ENCODE results near the gene ZBTB9. TPM values are rescaled to one million over a fixed set of nuclear protein-coding genes. Genes with fewer than 3 reads are reported as not detected.

ZBTB9 gene
- total RNA-seq, 4 donors from 2014 or later = 2.2 to 4.0 (median 3.2) TPM

- no peak overlapping the region for H3K27ac ChIP-seq
- H3K36me3 ChIP-seq = no peaks in the 10 kb centered on the region
- no peak overlapping the region for H3K4me3 ChIP-seq
- no peak for ATAC-seq
- H3K27me3 ChIP-seq = peaks cover 23% of the 10 kb centered on the region
- H3K9me3 ChIP-seq = peaks cover 0 to 10% (median 0%) of the 10 kb centered on the region in 3 donors
- peaks cover 0 to 4% (median 0%) of the 10 kb centered on the region in 3 donors for H3K4me1 ChIP-seq
- TF ChIP-seq POLR2AphosphoS5 (IDR thresholded peaks at IDR 0.05) (no peak), CTCF (IDR thresholded peaks at IDR 0.05) (no peak), POLR2A (IDR thresholded peaks at IDR 0.05) (no peak), EP300 (IDR thresholded peaks at IDR 0.05) (no peak)
Measured at GRCh38 chr6:33504486-33504885, 50.1 kb downstream of the ZBTB9 start.

GRCh38 chr6:33505548-33506370, 51.4 kb downstream of the ZBTB9 start:
- WGBS, 2 donors (ENCODE audit: low coverage in 1 of 2) = 66 to 74% methylated on average over 6 to 7 of the region's 7 CpGs

More at GRCh38 chr6:33505548-33506370, 51.4 kb downstream of the ZBTB9 start:
- TF ChIP-seq POLR2AphosphoS5 (IDR thresholded peaks at IDR 0.05) = no peak
- no peak for TF ChIP-seq EP300 (IDR thresholded peaks at IDR 0.05)
- TF ChIP-seq CTCF (IDR thresholded peaks at IDR 0.05) = no peak
- TF ChIP-seq POLR2A (IDR thresholded peaks at IDR 0.05) = no peak
- peaks cover 35% of the 10 kb centered on the region for H3K27me3 ChIP-seq
- no peaks in the 10 kb centered on the region for H3K36me3 ChIP-seq
- H3K9me3 ChIP-seq = peaks cover 0 to 10% (median 0%) of the 10 kb centered on the region in 3 donors
- no peak for ATAC-seq
- H3K27ac ChIP-seq = no peak overlapping the region
- H3K4me1 ChIP-seq = peaks cover 0 to 5% (median 0%) of the 10 kb centered on the region in 3 donors
- H3K4me3 ChIP-seq = no peak overlapping the region

Small RNA genes within 50 kb of the gene (small RNA-seq; reads per million reads assigned to genes)
- gene ZBTB9 = 0 reads per million in 4 donors

Other genes starting within 250 kb of the ZBTB9 start
- gene HSD17B8, start 249.9 kb upstream of the ZBTB9 start, total RNA-seq = 10 to 100 TPM in 3 of 4 donors, 1 to 10 TPM in 1; 2.2 to 16.1 (median 12.2) TPM
- gene RING1, start 246.1 kb upstream of the ZBTB9 start, total RNA-seq = 10 to 100 TPM; 12.5 to 23.8 (median 17.7) TPM
- 10 to 100 TPM; 18.1 to 45.5 (median 31.5) TPM for gene VPS52, start 182.7 kb upstream of the ZBTB9 start, total RNA-seq
- gene RPS18, start 182.5 kb upstream of the ZBTB9 start, total RNA-seq = 1,000 to 10,000 TPM; 1,175 to 3,464 (median 2,399) TPM
- gene B3GALT4, start 177.5 kb upstream of the ZBTB9 start, total RNA-seq = 10 to 100 TPM; 12.2 to 23.8 (median 17.3) TPM
- gene WDR46, start 165.3 kb upstream of the ZBTB9 start, total RNA-seq = 10 to 100 TPM; 26.4 to 39.2 (median 35.6) TPM
- 10 to 100 TPM; 40.6 to 55.5 (median 50.6) TPM for gene PFDN6, start 165.0 kb upstream of the ZBTB9 start, total RNA-seq
- gene RGL2, start 155.6 kb upstream of the ZBTB9 start, total RNA-seq = 10 to 100 TPM; 53.7 to 83.0 (median 60.7) TPM
- gene TAPBP, start 140.5 kb upstream of the ZBTB9 start, total RNA-seq = 100 to 1,000 TPM in 1 of 4 donors, 10 to 100 TPM in 3; 62.9 to 136 (median 69.2) TPM
- gene ZBTB22, start 136.8 kb upstream of the ZBTB9 start, total RNA-seq = 10 to 100 TPM; 19.3 to 20.9 (median 20.1) TPM
- gene DAXX, start 131.6 kb upstream of the ZBTB9 start, total RNA-seq = 10 to 100 TPM; 29.7 to 49.0 (median 48.1) TPM
- under 1 TPM in 2 of 4 donors, not detected in 2; 0.67 to 0.79 TPM for gene KIFC1, start 62.8 kb upstream of the ZBTB9 start, total RNA-seq
- gene PHF1, start 43.6 kb upstream of the ZBTB9 start, total RNA-seq = 10 to 100 TPM; 73.0 to 91.0 (median 86.1) TPM
- 100 to 1,000 TPM in 3 of 4 donors, 10 to 100 TPM in 1; 90.2 to 144 (median 124) TPM for gene CUTA, start 36.5 kb upstream of the ZBTB9 start, total RNA-seq
- 10 to 100 TPM in 3 of 4 donors, 1 to 10 TPM in 1; 9.1 to 15.9 (median 12.7) TPM for gene SYNGAP1, start 34.5 kb upstream of the ZBTB9 start, total RNA-seq
- gene BAK1, start 125.7 kb downstream of the ZBTB9 start, total RNA-seq = 10 to 100 TPM in 2 of 4 donors, 1 to 10 TPM in 2; 7.3 to 14.3 (median 11.0) TPM
- gene ITPR3, start 166.7 kb downstream of the ZBTB9 start, total RNA-seq = 10 to 100 TPM; 11.8 to 25.0 (median 19.6) TPM

All from gastroesophageal sphincter (tissue), 4 donors.